GM18858 (cell line): ENCODE measurements around the gene ZNF700.
"Not testable (repeated sequence)": the region's sequence is repeated elsewhere in the genome, so short reads cannot be mapped to it uniquely, and the experiment has no call there.

Experiments used
- ATAC-seq: cut with Tn5 transposase; IDR thresholded peaks from one replicate; pipeline ENCODE4 v1.9.1; 2021; ENCODE audit not compliant: unreplicated experiment

ZNF700 gene

DNA sequence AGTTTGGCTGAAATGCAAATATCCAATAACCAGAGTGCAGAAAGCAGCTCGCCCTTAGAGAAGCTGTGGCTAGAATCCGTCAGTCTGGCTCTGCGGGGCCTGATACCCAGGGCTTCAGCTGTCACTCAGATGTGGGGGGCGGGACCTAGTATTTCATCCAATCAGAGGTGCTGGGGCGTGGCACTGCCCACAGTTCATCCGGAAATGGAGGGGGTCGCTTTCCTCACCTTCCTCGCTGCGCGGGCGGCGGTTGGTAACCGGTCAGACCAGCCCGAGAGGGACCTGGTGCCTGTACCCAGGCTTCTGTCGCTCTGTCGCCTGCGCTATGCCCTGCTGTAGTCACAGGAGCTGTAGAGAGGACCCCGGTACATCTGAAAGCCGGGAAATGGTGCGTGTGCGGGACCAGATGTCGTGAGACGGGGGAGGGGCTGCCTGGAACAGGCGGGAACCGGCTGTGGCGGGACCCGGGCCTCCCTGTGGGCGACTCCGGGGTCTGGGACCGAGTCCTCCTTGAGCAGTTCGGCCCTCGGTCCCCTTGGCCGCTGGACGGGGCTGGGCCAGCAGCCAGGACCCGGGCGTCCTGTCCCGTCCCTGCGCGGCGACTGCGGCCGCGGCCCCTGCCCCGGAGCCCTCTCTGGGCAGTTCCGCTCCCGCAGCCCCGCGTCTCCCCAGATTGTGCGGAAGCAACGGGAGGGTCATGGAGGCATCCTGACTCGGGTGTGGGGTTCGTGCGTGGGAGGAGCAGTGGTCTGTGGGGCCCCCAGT is at the start of gene ZNF700:
TSS of gene ZNF700 (plus strand) at position 222 of the 765 bp plus-strand sequence. CDS start at position 326, 104 bp downstream.
- peak; percentile 65 for ATAC-seq

DNA sequence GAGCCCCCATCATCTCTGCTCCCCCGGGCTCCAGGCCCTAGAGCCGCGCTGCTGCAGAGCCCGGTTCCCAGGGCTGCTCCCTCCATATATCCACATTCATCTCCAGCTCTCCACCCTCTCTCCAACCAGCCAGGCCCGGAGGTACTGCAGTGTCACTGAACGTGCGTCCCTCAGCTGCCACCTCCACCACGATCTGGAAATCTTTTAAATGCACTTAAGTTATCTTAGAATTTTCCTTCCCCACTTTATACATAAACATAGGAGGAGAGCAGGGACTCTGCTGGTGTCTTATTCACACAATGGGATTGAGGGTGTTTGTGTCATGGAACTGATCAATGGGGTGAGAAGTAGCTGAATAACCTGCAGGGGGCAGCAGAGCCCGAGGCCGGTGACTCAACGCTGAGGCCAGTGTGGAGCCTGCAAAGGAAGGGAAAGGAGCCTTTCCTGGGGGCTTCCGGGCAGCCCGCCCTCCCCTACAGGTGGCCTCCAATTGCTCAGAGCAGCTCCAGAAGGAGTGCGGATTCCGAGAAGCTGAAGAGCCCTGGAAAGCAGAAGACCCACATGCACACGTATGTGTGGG is 45.1 kb upstream of the ZNF700 start:
- ATAC-seq: not testable (repeated sequence)

DNA sequence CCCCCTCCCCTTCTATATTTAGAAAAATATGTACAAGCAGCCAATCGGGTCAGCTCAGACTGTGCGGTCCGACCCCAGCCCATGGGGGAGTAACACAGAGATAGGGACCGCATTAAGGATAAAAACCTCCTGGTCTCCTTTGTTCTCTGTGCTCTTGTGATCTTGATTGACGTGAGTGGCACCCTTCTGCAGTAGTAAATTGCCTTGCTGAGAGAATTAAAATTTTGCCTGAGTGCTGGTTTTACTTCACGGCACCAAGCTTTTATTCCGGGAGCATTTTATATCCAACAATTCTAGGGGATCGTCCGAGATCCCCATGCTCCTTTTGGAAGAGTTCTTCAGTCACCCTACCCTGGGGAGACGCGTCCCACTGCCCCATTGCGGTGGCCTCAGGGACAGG is 44.3 kb upstream of the ZNF700 start:
- ATAC-seq: no peak

DNA sequence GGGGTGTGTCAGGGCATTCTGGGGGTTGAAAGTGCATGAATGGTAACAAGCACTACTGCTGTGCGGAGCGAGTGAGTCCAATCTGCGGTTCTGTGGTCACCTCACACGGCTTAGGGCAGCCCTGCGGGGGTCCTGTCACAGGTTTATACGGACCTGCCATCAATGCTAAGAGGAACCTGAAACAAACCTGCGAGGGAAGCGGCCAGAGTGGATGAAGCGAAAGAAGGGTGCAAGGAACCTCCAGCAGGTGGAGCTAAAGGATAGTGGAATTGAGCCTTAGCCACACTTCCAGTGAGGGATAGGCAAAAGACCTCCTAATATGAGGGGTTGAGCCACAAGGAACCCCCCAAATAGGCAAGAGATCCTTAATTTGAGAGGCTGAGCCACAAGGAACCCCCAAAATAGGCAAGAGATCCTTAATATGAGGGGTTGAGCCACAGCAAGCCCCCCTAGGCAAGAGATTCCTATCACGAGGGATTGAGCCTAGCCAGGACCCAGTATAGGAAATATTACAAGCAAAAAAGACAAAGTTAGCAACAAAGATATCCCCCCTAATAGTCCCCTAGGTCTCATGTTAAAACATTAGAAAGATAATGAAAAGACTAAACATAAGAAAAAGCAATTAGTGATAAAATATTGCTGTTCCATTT is 43.6 kb upstream of the ZNF700 start:
- no peak for ATAC-seq

DNA sequence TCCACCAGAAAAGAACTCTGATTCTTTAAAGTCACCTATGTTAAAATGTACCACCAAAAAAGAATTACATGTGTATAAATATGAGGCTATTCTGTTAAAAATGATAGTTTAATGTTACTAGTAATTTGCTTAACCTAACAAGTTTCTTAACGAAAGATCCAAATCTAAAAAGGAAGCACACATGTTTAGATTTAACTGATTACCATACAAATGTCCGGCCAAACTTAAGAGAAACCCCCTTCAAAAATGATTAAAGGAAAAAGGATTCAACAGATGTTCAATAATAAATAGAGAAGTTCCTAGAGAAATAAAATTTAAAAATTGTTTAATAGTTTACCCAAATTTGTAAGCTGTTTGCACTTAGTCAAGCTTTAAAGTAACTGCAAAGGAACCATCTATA is 42.3 kb upstream of the ZNF700 start:
- ATAC-seq: no peak

DNA sequence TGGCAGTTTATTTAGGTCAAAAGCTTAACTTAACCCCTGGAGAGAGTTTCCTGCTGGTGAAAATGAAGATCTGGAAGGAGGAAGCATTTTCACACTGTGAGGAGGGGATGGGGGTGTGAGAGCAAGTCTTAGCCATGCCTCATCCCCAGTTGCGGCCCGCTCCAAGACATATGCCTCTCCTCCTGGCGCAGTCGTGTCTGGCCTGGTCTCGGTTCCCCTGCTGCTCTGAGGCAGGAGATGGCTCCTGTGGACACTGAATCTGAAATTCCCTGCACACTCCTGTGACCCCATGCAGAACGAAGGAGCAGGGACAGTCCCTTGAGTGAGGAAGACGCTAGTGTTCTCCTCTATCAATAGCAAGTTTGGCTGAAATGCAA is 37.7 kb upstream of the ZNF700 start:
- ATAC-seq: no peak

DNA sequence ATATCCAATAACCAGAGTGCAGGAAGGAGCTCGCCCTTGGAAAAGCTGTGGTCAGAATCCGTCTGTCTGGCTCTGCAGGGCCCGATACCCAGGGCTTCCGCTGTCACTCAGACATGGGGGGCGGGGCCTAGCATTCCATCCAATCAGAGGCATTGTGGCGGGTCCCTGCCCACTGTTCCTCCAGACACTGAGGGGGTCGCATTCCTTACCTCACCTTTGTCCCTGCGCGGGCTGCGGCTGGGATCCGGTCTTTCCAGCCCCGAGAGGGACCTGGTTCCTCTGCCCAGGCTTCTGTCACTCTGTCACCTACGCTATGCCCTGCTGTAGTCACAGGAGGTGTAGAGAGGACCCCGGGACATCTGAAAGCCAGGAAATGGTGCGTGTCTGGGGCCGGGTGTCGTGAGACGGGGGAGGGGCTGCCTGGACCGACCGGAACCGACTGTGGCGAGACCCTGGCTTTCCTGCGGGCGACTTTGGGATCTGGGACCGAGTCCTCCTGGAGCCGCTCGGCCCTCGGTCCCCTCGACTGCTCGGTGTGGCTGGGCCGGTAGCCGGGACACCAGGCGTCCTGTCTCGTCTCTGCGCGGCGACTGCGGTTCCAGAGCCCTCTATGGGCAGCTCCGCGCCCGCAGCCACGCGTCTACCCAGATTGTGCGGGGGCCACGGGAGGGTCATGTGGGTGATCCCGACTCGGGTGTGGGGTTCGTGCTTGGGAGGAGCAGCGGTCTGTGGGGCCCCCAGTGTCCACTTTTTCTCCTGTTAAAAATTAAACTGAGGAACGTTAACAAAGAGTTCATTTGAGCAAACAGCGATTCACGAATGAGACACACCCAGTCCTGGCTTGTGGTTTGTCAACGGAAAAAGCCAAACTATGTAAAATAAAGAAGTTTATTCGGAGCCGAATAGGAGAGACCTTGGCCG is 37.0 kb upstream of the ZNF700 start, which contains the start of gene ZNF69:
TSS of gene ZNF69 (plus strand) at position 172 of the 921 bp plus-strand sequence. CDS start at position 314, 142 bp downstream.
- ATAC-seq: no peak

DNA sequence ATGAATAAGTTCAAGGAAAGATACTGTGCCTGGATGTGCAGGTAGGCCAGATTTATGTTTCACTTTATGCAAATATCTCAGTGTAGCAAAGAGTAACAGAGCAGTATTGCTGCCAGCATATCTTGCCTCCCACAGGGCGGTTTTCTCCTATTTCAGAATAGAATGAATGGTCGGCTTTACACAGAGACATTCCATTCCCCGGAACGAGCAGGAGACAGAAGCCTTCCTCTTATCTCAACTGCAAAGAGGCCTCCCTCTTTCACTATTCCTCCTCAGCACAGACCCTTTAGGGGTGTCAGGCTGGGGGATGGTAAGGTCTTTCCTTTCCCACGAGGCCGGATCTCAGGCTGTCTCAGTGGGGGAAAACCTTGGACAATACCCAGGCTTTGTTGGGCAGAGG is 35.0 kb upstream of the ZNF700 start:
- not testable (repeated sequence) for ATAC-seq

DNA sequence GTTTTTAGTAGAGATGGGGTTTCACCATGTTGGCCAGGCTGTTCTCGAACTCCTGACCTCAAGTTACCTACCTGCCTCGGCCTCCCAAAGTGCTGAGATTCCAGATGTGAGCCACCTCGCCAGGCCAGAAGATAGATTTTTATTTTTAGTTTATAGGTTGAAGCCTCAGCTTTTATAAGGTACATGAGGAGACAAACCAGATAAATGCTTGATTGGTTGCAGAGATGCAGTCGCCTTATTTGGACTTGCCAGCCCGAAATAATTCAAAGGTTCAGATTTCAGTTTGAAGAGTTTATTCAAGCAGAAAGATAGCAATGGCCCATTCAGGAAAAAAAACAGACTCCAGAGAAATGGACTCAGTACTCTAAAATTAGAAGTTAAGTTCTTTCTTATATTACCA is 34.3 kb upstream of the ZNF700 start:
- ATAC-seq: no peak

DNA sequence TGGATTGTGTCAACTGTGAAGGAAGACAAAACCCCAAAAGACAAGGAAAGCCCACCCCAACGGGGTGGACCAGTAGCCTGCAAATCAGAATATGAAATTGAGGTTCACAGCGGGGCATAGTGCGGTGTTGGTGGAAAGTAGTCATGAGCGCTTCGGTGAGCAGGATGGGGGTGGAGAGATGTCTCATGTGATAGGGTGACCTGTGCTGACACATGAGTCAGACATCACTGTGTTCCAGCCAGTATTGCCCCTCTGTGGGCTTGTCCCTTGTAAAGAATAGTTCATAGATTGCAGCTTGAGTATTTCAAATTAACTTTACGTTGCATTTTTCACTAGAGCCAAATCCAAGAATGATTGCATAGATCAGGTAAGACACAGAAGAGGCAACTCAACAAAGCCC is 30.1 kb upstream of the ZNF700 start:
- ATAC-seq: no peak

DNA sequence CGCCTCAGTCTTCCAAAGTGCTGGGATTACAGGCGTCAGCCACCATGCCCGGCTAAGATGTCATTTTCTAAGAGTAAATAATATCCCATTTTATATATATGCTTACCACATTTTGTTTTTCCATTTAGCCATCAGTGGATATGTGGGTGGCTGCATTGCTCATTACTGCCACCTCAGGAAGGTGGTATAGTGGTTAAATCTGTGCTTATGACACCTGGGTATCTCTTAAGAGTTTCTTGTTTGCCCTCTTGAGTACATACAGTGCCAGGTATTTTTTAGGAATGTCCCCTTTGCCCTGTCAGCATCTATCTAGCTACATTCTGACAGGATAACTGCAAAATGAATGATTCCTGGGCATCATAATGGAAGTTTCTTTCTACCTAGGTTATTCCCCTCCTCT is 22.7 kb upstream of the ZNF700 start:
- no peak for ATAC-seq

DNA sequence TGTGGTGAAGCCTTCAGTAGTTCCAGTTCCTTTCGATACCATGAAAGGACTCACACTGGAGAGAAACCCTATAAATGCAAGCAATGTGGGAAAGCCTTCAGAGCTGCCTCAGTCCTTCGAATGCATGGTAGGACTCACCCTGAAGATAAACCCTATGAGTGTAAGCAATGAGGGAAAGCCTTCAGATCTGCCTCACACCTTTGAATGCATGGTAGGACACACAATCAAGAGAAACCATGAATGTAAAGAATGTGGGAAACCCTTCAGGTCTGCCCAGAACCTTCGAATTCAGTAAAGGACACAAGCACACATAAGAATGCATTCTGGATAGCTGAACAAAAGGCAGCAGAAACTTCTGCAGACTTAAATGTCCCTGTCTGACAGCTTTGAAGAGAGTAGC is 19.0 kb upstream of the ZNF700 start:
- ATAC-seq: no peak

DNA sequence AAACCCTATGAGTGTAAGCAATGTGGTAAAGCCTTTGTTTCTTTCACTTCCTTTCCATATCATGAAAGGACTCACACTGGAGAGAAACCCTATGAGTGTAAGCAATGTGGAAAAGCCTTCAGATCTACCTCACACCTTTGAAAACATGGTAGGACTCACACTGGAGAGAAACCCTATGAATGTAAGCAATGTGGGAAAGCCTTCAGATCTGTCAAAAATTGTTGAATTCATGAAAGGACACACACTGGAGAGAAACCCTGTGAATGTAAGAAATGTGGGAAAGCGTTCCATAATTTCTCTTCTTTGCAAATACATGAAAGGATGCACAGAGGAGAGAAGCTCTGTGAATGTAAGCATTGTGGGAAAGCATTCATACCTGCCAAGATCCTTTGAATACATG is 13.0 kb upstream of the ZNF700 start:
- not testable (repeated sequence) for ATAC-seq

DNA sequence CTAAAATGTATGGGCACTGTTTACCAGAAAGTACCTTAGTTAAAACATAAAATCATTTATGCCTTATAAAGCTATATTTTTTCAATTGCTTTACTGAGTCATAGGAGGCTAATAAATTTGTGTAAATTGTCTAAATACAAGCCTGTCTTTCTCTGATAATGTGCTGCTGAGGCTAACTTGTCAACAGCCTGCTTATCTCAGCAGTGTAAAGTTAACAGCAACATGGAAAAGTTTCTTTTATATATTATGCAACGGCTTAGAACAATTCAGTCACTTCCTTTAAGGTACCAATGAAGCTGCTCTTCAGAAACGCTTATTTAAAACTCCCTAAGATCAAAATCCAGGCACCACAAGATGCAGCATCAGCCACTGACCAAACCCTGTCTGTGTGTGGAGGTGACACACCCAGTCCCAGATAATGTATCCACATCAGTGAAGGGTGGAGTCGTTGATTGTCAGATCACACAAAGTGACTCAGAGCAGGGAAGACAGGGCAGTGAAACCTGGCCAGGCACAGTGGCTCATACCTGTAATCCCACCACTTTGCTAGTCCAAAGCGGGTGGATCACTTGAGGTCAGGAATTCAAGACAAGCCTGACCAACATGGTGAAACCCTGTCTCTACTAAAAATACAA is 10.4 kb upstream of the ZNF700 start:
- not testable (repeated sequence) for ATAC-seq

DNA sequence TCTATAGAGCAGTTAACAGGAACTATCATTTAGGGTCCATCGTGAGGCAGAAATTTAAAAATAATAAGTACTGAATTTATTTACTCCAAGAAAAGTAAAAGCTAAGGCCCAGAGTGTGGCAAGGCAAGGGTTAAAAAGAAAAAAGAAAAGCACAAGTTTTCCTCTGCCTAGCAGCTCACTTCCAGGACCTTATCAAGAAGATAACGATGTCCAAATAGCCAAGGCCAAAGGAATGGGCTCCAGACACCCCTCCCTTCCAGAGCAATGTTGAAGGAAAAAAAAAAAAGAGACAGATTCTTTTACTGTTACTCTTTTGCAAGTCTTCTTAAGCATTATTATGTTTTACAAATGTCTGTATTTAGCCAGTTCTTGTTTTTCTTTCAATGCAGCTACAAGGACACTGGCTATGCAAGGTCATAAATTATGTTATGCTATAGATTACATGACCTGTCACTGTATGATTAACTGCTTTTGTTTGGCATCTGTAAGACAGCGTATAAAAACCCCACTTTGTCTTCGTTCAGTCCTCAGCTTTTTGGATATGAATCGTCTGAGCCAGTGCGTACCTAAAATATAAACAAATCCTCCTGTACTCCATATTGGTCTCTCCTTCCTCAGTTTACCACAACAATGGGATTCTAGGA is 2.9 kb upstream of the ZNF700 start:
- ATAC-seq: no peak

DNA sequence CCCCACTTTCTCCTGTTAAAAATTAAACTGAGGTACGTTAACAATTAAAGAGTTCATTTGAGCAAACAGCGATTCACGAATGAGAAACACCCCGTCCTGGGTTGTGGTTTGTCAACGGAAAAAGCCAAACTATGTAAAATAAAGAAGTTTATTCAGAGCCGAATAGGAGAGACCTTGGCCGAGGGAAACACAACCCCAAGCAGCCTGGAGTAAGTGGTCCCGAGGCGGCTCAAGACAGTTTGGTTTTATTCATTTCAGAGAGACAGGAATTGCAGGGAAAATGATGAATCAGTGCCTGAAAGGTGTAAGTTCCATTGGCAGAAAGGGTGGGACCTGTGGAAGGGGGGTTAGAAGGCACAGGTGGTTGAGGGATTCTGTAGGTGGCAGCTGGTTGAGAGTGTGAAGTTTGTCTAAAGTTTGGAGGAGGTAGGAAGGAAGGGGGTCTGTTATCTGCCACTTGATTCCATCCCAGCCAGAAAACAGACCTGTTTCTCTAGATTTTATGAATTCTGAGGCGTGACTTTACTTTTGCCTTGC is 812 bp downstream of the ZNF700 start:
- not testable (repeated sequence) for ATAC-seq

DNA sequence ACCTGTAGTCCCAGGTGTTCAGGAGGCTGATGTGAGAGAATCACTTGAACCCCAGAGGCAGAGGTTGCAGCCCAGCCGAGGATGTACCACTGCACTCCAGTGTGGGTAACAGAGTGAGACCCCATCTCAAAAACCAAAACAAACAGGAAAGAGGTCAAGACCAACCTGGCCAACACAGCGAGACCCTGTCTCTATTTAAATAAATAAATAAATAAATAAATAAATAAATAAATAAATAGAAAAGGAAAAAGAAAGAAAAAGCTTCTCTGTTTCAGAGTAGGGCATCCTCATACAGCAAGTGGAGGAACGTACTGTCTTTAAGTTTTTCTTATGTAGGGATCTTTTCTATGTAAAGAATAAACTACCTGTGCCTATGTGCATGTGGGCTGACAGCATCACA is 2.3 kb downstream of the ZNF700 start:
- no peak for ATAC-seq

DNA sequence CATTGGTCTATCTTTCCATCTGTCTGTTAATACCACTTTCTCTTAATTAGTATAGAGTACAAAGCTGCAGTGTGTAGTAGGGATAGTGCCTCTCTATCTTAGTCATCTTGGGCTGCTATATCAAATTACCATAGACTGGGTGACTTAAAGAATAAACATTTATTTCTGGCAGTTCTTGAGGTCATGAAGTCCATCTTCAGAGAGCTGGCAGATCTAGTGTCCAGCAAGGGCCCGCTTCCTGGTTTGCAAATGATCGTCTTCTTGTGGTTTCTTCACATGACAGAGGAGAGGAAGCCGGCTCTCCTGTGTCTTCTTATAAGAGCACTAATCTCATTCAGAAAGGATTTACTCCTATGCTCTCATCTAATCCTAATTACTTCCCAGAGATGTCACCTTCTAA is 6.1 kb downstream of the ZNF700 start:
- ATAC-seq: no peak

DNA sequence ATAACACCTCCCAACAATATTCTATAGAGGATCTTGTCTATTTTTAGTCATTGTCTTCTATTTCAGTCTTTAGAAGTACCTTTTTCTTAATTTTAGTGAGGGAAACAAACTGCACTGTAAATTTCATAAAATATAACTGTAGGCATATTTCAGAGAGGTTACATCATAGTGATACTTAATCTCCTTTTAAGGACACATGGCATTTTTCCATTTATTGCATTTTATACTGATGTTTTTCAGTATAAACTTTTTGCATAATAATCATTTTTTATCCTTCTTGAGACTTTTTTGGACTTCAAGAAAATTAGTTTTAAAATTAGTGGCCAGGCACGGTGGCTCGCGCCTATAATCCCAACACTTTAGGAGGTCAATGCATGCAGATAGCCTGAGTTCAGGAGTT is 6.6 kb downstream of the ZNF700 start:
- no peak for ATAC-seq

DNA sequence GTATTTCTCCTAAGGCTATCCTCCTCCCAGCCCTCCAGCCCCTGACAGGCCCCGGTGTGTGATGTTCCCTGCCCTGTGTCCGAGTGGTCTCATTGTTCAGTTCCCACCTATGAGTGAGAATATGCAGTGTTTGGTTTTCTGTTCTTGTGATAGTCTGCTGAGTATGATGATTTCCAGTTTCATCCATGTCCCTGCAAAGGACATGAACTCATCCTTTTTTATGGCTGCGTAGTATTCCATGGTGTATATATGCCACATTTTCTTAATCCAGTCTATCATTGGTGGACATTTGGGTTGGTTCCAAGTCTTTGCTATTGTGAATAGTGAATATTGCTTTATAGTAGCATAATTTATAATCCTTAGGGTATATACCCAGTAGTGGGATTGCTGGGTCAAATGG is 10.9 kb downstream of the ZNF700 start:
- not testable (repeated sequence) for ATAC-seq
